Islet precursor cell (in vitro differentiated cells): ENCODE results near the gene TAS1R2.
A peak's percentile ranks its signal among the peaks of the same experiment; 100 is the strongest.

Experiments used
- DNase-seq: peaks from one replicate; pipeline ENCODE4 v3.0.0-alpha.2; 2018

The TAS1R2 gene

GRCh38 chr1:18859560-18859959 is at the start of gene TAS1R2:
TAS1R2 (minus strand) TSS chr1:18859660; CDS start chr1:18859660, 0 bp downstream.
- DNase-seq: no peak

- no peak for DNase-seq
Observed at GRCh38 chr1:18907917-18908845, 48.7 kb upstream of the TAS1R2 start.

GRCh38 chr1:18907021-18907916 is 47.8 kb upstream of the TAS1R2 start:
- peak; percentile 79 for DNase-seq

- DNase-seq: no peak
Observed at GRCh38 chr1:18903291-18903756, 43.9 kb upstream of the TAS1R2 start.

GRCh38 chr1:18902523-18903290 is 43.2 kb upstream of the TAS1R2 start, which contains the start of gene ALDH4A1:
ALDH4A1 (minus strand) TSS chr1:18902555; CDS start chr1:18902523, 32 bp downstream.
- DNase-seq: peak; percentile 99

- DNase-seq: no peak
Observed at GRCh38 chr1:18901952-18902522, 42.6 kb upstream of the TAS1R2 start.

- DNase-seq: no peak
Observed at GRCh38 chr1:18901147-18901951, 41.9 kb upstream of the TAS1R2 start.

GRCh38 chr1:18900303-18900841 is 40.9 kb upstream of the TAS1R2 start:
- DNase-seq: no peak

- no peak for DNase-seq
Observed at GRCh38 chr1:18899363-18900049, 40.0 kb upstream of the TAS1R2 start.

GRCh38 chr1:18898567-18898966 is 39.1 kb upstream of the TAS1R2 start:
- DNase-seq: no peak

GRCh38 chr1:18895317-18895716 is 35.9 kb upstream of the TAS1R2 start:
- DNase-seq: no peak

GRCh38 chr1:18893120-18893519 is 33.7 kb upstream of the TAS1R2 start:
- no peak for DNase-seq

- DNase-seq: peak; percentile 80
Observed at GRCh38 chr1:18891858-18892257, 32.4 kb upstream of the TAS1R2 start.

- DNase-seq: no peak
Observed at GRCh38 chr1:18891426-18891780, 31.9 kb upstream of the TAS1R2 start.

GRCh38 chr1:18890706-18891425 is 31.4 kb upstream of the TAS1R2 start:
- DNase-seq: no peak

- peak; percentile 72 for DNase-seq
Observed at GRCh38 chr1:18886003-18886335, 26.5 kb upstream of the TAS1R2 start.

GRCh38 chr1:18885311-18886002 is 26.0 kb upstream of the TAS1R2 start:
- DNase-seq: no peak

- no peak for DNase-seq
Observed at GRCh38 chr1:18884727-18885126, 25.3 kb upstream of the TAS1R2 start.

GRCh38 chr1:18884419-18884717 is 24.9 kb upstream of the TAS1R2 start:
- DNase-seq: no peak
